Stimulated activated CD8-positive, alpha-beta memory T cell treated with anti-CD3 and anti-CD28 coated beads, Interleukin-12 subunit alpha, Interleukin-12 subunit beta, amount 100 ng/mL, for 24 hours (primary cell): ENCODE results near the gene LMAN2L.

ENCODE experiments used
- DNase-seq: peaks from one replicate; pipeline ENCODE4 v3.0.0-alpha.2; 2020; ENCODE audit errors: extremely low read depth

Gene LMAN2L

DNA sequence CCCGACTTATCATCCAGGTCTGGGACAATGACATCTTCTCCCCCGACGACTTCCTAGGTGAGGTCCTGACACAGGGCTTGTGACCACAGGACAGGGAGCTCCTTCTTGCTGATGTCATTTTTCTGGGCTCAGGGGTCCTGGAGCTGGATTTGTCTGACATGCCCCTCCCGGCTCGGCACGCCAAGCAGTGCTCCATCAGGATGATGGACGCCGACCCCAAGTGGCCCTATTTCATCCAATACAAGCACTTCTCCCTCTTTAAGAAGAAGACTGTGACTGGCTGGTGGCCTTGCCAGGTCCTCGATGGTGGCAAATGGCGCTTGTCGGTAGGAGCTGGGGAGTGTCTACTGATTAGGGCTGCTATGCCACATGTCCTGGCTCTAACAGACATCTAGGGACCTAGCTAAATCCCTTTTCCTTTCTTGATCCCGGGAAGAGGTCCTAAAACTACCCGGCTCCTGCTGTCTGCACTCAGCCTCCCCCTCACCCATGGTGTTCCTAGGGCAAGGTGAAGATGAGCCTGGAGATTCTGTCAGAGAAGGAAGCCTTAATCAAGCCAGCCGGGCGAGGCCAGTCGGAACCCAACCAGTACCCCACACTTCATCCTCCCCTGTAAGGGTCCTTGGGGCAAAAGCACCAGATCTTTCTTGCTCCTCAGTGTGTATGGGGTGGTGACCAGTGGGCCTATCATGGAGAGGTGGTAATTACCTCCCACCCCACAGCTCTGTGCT lies 36.7 kb downstream of the LMAN2L start:
- no peak for DNase-seq

DNA sequence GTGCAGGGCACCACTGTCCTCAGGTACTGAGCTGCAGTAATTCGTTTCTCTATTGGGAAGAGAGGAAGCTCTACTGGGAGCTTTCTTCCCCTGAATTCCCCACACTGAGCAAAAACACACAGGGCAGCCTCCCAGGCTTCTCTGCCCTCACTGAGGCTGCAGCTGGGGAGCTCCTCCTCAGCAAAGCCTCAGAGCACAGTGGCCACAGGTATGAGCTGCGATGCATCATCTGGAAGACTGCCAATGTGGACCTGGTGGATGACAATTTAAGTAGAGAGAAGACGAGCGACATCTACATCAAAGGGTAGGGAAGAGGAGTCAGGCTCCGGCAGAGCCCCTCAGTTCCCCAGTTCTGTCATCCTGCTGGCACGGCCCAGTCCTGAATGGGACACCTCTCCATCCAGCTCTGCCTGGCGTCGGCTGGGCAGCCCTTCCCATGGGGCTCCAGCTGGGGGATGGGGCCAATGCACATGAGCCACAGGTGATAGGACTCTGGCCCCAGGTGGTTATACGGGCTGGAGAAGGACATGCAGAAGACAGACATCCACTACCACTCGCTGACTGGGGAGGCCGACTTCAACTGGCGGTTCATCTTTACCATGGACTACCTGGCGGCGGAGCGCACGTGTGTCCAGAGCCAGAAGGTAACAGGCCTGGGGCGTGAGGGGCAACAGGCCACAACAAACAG lies 37.6 kb downstream of the LMAN2L start:
- DNase-seq = no peak

- no peak for DNase-seq
Observed at GRCh38 chr2:96701636-96702035, 38.2 kb downstream of the LMAN2L start.

DNA sequence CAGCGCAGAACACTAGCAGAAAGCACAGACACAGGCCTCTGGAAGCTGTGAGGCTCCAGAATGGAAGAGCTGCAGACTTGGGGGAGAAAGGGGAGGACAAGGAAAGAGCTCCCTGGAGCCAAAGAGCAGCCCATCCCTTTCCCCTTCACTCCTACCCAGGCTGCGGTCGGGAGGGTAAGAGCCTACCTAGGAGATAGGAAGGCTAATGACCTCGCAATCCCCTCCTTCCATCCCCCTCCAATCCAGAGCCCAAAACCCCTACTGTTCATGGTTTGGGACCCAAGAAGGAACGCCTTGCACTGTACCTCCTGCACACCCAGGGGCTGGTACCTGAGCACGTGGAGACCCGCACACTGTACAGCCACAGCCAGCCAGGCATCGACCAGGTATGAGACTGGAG lies 39.8 kb downstream of the LMAN2L start:
- no peak for DNase-seq

GRCh38 chr2:96699621-96700020 lies 40.2 kb downstream of the LMAN2L start:
- DNase-seq = no peak

DNA sequence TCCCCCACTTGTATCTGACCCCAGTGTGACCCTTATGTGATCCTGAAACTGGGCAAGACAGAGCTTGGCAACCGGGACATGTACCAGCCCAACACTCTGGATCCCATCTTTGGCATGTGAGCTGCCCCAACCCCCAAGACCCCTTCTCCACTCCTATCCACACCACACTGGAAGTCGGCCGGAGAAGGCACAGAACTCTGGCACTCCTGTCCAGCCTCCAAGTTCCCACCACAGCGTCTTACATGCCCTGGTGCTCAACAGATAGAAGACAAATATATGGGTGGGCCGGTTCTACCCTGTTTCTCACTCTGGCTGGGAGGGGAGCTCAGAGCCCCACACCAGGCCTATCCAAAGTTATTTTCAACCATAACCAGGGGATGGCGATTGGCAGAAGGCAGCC lies 40.8 kb downstream of the LMAN2L start:
- DNase-seq = no peak

DNA sequence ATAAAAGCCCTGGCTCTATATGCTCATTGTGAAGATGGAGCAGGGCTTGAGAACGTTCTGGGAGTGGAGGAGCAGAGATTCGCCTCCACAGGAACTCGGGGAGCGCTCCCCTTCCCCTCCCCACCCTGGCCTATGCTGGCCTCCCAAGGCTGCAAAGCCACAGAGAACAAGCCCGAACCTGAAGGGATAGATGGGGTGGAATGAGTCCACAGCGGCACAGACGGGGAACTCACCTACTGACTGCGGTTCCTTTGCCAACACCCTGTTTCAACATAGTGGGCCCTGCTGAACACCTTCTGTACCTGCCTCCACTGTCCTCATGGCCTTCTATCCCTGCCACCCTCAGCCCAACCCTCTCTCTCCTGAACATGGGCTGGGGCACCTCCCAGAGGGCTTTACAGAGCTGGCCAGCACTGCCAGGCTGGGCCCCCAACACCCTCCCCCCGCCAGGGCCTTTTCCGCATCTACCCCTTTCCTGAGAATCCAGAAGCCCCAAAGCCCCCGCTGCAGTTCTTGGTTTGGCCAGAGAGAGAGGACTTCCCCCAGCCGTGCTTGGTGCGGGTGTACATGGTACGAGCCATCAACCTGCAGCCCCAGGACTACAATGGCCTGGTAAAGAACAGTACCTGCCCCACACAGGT lies 41.5 kb downstream of the LMAN2L start:
- no peak for DNase-seq

GRCh38 chr2:96697476-96697875 lies 42.4 kb downstream of the LMAN2L start:
- DNase-seq = no peak

GRCh38 chr2:96695602-96696001 lies 44.3 kb downstream of the LMAN2L start:
- no peak for DNase-seq

DNA sequence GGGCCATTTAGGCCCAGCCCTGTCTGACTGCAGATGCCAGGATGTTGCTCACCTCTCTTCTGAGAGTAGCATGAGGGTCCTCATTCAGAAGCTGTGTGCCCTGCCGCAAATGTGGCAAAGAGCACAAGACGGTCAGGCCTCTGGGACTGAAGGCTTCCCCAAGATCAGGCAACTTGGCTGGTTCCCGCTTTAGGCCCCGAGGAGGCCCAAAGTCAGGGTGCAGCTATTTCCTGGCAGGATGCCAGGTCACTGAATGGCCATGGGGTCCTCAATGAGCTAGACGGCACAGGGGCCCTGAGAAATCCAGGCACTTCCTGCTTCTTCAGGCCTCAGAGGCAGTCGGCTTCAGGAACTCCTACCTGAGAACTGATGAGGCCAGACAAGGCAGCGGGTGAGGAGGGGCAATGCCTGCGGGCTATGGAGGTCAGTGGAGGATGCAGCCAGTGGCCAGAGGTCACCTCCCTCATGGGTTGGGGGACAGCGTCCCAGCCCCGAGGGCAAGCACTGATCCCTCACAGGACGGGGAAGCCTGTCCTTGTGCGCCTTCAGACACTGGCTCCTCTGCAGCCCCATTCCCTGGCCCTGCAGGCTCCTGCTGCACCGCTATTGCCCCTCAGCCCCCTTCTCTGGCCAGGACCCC lies 44.9 kb downstream of the LMAN2L start:
- DNase-seq = no peak

GRCh38 chr2:96694279-96694678 lies 45.6 kb downstream of the LMAN2L start:
- DNase-seq = no peak

DNA sequence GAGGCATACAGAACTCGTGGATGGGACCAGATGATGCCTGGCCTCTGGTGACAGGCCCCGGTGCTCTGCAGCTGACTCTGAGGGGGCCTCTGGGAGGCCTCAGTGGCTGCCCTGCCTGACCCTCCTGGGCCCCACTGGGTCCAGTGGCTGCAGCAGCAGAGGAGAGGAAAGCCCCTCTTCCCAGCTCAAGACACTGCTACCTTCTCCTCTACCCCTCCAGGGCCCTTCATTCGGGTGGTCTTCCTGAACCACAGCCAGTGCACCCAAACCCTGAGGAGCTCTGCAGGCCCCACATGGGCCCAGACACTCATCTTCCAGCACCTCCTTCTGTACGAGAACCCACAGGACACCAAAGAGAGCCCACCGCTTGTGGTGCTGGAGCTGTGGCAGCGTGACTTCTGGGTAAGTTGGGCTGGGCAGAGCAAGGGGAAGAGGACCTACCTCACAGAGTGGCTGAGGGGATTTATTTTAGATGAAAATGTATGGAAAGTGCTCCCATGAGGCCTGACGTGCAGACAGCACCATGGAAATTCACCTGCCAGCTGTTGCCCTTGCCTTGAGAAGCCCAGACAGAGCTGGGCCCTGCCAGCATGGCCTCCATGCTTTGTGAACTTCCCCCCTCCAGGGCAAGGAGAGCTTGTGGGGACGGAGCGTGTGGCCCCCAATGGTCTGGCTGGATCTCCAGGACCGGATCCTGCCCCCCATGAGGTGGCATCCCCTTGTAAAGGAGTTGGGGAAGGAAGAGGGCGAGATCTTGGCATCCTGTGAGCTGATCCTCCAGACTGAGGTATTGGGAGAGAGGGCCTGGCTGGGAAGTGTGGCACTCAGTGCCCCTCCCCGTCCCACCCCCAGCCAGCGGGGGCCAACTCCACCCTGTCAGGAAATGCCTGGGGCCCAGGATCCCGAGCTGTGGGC lies 46.3 kb downstream of the LMAN2L start:
- DNase-seq = no peak

DNA sequence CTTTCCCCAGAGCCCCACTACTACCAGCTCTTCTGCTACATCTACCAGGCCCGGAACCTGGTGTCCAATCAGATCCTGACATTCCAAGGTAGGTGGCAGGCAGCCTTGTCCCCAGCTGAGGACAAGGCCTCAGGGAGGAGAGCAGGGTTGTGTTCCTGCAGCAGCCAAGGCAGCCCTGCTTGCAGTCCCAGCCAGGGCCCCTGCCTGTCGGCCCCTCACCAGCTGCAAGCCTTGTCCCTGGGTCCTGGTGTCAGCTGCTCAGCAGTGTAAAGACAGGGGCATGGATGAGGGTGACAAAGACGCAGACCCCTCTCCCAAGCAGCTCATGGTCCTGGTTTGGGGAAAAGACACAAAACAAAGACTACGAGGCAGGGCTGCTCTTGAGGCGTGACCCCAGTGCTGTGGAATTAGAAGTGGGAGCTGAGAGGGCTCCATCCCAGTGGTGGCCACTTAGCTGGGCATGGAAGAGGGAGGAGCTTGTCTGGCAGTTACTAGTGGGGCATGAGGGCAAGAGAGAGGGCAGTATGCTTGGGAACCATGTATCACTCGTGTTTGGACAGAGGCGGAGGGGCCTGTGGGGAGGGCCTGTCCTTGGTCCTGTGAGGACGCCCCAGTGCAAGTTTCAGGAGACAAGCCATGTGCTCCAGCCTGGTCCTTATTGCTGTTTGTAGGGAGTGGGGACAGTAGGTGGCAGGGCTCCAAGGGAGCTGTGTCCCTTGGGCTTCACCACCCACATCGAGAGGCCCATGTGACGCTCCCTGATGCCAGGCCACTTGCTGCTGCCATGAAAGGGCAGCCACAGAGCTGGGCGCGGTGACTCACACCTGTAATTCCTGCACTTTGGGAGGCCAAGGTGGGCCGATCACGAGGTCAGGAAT lies 47.5 kb downstream of the LMAN2L start:
- DNase-seq = no peak

- no peak for DNase-seq
Observed at GRCh38 chr2:96691022-96691612, 48.7 kb downstream of the LMAN2L start.

- DNase-seq = no peak
Observed at GRCh38 chr2:96690306-96691021, 49.4 kb downstream of the LMAN2L start.

DNA sequence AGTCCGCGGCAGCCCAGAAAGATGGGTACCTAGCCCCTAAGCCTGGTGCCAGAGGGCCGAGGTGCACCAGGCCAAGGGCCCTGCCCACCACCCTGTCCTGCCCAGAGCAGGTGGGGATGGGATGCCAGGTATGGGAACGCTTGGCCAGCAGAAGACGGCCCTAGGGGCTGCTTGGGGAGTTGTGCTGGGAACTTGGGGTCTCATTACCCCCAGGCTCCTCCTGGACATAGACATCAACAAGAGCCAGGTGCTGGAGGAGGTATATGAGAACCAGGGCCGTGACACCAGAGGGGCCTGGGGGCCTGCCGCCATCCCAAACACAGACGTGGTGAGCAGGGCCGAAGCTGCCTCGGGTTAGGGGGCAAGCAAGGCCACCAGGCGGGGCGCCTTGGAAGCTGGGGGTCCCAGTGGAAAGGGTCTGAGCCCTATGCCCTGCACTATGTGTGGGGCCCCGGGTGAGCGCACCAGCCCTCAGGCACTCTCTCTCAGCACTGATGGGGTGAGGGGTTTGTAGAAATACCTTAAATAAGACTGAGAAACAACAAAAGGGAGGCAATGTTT lies 50.4 kb downstream of the LMAN2L start:
- no peak for DNase-seq

- no peak for DNase-seq
Observed at GRCh38 chr2:96688649-96689430, 51.0 kb downstream of the LMAN2L start.
